Endothelial cell (in vitro differentiated cells): ENCODE measurements around the gene SLC29A3. TPM values are rescaled to one million over a fixed set of nuclear protein-coding genes. Genes with fewer than 3 reads are reported as not detected.

ENCODE experiments used
- DNase-seq: peaks from one replicate; pipeline ENCODE4 v3.0.0; 2021; ENCODE audit warnings: low spot score
- H3K27ac Mint-ChIP-seq: one replicate; pipeline ENCODE4 v1.8.0; 2021; ENCODE audit warnings: mixed read lengths, inconsistent platforms; ENCODE audit not compliant: unreplicated experiment
- H3K27me3 Mint-ChIP-seq: one replicate; pipeline ENCODE4 v1.8.0; 2021; ENCODE audit warnings: mild to moderate bottlenecking, moderate library complexity, mixed read lengths, inconsistent platforms; ENCODE audit not compliant: unreplicated experiment
- H3K36me3 Mint-ChIP-seq: one replicate; pipeline ENCODE4 v1.8.0; 2021; ENCODE audit warnings: mild to moderate bottlenecking, low read depth, mixed read lengths, inconsistent platforms; ENCODE audit not compliant: unreplicated experiment
- H3K4me1 Mint-ChIP-seq: one replicate; pipeline ENCODE4 v1.8.0; 2021; ENCODE audit warnings: mild to moderate bottlenecking, mixed read lengths, inconsistent platforms; ENCODE audit not compliant: unreplicated experiment
- H3K4me3 Mint-ChIP-seq: one replicate; pipeline ENCODE4 v1.8.0; 2021; ENCODE audit warnings: mild to moderate bottlenecking, mixed read lengths, inconsistent platforms; ENCODE audit not compliant: unreplicated experiment
- H3K9me3 Mint-ChIP-seq: one replicate; pipeline ENCODE4 v1.8.0; 2021; ENCODE audit warnings: mixed read lengths, inconsistent platforms; ENCODE audit not compliant: unreplicated experiment
- total RNA-seq: library from RNA; stranded (reverse); fragmentation: NEBNext Ultra II Directional; extraction: Animal tissue kit (Norgen Biotek cat#: 25700); gene quantifications from one replicate; pipeline ENCODE4 v1.2.1, GENCODE V29; 2021; ENCODE audit not compliant: unreplicated experiment
- TF ChIP-seq, protein P1 (sequence below): fragments of 200-600 bp; sonication (generic); IDR thresholded peaks from one replicate; pipeline ENCODE4 v1.5.0; 2021; ENCODE audit warnings: antibody characterized with exemption; ENCODE audit not compliant: unreplicated experiment

The SLC29A3 gene
- total RNA-seq, 1 donor from 2014 or later: 11.7 TPM

DNA sequence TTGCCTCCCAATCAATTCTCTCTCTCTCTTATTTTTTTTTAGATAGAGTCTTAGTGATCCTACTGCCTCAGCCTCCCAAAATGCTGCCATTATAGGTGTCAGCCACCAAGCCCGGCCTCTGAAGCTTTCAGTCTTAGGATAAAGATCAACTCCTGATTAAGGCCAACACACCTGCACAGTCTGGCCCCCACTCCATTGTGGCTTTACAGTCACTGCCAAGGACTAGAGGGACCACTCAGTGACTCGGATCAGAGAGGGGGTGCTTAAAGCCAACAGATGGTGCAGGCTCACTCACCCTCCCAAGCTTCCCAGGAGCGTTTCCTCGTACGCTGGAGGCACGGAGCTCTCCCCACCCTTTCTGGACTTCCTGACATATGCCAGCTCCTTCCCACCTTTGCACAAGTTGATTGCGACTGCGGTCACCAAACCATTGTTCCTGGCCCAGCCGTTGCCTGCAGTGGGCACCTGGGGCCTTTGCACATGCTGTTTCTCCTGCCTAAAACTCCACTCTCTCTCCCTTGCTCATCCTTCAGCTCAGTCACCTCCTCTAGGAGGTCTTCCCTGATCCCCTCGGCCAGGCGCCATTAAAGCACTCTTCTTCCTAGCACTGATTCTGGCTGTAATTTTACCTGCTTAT is 76.0 kb downstream of the SLC29A3 start:
- H3K27me3 Mint-ChIP-seq: peaks cover 13% of the 10 kb centered on the region
- no peak for DNase-seq
- TF ChIP-seq, protein P1, sequence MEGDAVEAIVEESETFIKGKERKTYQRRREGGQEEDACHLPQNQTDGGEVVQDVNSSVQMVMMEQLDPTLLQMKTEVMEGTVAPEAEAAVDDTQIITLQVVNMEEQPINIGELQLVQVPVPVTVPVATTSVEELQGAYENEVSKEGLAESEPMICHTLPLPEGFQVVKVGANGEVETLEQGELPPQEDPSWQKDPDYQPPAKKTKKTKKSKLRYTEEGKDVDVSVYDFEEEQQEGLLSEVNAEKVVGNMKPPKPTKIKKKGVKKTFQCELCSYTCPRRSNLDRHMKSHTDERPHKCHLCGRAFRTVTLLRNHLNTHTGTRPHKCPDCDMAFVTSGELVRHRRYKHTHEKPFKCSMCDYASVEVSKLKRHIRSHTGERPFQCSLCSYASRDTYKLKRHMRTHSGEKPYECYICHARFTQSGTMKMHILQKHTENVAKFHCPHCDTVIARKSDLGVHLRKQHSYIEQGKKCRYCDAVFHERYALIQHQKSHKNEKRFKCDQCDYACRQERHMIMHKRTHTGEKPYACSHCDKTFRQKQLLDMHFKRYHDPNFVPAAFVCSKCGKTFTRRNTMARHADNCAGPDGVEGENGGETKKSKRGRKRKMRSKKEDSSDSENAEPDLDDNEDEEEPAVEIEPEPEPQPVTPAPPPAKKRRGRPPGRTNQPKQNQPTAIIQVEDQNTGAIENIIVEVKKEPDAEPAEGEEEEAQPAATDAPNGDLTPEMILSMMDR: no peak
- no peak overlapping the region for H3K4me3 Mint-ChIP-seq
- no peak overlapping the region for H3K27ac Mint-ChIP-seq
- no peaks in the 10 kb centered on the region for H3K9me3 Mint-ChIP-seq
- H3K4me1 Mint-ChIP-seq: no peaks in the 10 kb centered on the region
- H3K36me3 Mint-ChIP-seq: no peaks in the 10 kb centered on the region

DNA sequence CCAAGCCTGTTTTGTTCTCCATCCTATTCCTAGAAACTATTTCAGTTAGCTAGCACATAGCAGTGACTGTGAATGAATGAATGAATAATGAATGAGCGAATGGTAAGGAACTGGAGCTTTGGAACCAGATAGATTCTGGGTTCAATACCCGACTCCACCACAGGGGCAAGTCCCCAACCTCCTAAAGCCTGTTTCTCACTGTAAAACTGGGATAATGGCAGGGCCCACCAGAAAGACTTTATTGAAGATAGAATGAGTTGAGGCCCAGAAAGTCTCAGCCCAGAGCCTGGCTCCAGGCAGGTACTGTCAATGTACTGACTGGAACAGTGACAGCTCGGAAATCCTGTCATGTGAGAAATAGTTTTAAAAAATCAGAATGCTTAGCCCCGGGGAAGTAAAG is 76.6 kb downstream of the SLC29A3 start:
- no peaks in the 10 kb centered on the region for H3K9me3 Mint-ChIP-seq
- H3K4me3 Mint-ChIP-seq: no peak overlapping the region
- no peaks in the 10 kb centered on the region for H3K36me3 Mint-ChIP-seq
- no peaks in the 10 kb centered on the region for H3K4me1 Mint-ChIP-seq
- TF ChIP-seq, protein P1: peak; percentile 48
- peaks cover 16% of the 10 kb centered on the region for H3K27me3 Mint-ChIP-seq
- no peak for DNase-seq
- no peak overlapping the region for H3K27ac Mint-ChIP-seq

DNA sequence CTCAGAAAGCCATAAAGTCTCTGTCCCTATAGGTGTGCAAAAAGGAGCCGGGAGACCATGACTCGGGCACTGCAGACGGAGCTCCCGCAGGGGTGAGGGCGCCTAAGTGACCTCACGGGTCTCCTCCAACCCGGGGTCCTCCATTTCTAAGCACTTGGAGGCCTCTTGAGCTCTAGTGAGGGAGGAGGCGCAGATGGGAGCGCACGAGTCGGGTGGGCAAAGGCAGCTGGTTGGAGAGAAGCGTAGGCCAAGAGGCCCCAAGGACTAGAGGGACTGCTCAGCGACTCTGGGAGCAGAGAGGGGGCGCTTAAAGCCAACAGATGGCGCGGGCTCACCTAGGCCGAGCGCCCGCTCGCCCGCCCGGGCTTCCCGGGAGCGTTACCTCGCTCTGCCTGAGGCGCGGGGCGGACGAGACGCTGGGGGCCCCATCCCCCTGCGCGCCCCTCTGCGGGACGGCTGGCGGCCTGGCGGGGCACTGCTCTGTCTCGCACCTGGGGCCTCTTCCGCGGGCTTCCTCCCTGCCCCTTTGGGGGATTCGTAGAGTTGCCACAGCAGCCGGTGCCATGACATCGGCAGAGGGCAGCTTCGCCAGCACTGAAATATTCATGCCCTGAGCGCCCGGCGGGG is 77.1 kb downstream of the SLC29A3 start:
- TF ChIP-seq, protein P1: no peak
- H3K27me3 Mint-ChIP-seq: peaks cover 16% of the 10 kb centered on the region

GRCh38 chr10:71396711-71397295 is 77.7 kb downstream of the SLC29A3 start, which contains the start of gene CDH23:
TSS of gene CDH23 (plus strand) at chr10:71396920. CDS start at chr10:71439832, 42,912 bp downstream.
- Mint-ChIP-seq H3K9me3 (no peaks in the 10 kb centered on the region), H3K4me1 (no peaks in the 10 kb centered on the region), H3K27ac (no peak within 1 kb of the TSS), H3K27me3 (peaks cover 18% of the 10 kb centered on the region), H3K36me3 (no peaks in the 10 kb centered on the region), H3K4me3 (no peak within 1 kb of the TSS)
- TF ChIP-seq, protein P1: no peak
- DNase-seq: peak; percentile 35

More for the DNA sequence above, 77.1 kb downstream of the SLC29A3 start:
- H3K36me3 Mint-ChIP-seq: no peaks in the 10 kb centered on the region
- no peak overlapping the region for H3K27ac Mint-ChIP-seq
- peak; percentile 62 for DNase-seq
- H3K9me3 Mint-ChIP-seq: no peaks in the 10 kb centered on the region
- no peaks in the 10 kb centered on the region for H3K4me1 Mint-ChIP-seq
- H3K4me3 Mint-ChIP-seq: no peak overlapping the region
